Measurements from ENCODE around the gene KCNMA1.

Gene KCNMA1

GRCh38 chr10:76975126-76975525 is 662.5 kb downstream of the KCNMA1 start:
- Histone ChIP-seq H3K36me3 (no peaks in the 10 kb centered on the region), H3K9me3 (no peaks in the 10 kb centered on the region), H3K27me3 (peaks cover 62% of the 10 kb centered on the region), H3K4me3 (ENCODE audit: low read depth in 1 of 2, low read length in 1 of 2) (no peak overlapping the region), H3K4me1 (ENCODE audit: control insufficient read depth in 1 of 2, insufficient read depth in 1 of 2, low read depth in 1 of 2, low read length in 1 of 2) (no peaks in the 10 kb centered on the region), H3K27ac (no peak overlapping the region)
- TF ChIP-seq CTCF (IDR thresholded peaks at IDR 0.05): no peak

DNA sequence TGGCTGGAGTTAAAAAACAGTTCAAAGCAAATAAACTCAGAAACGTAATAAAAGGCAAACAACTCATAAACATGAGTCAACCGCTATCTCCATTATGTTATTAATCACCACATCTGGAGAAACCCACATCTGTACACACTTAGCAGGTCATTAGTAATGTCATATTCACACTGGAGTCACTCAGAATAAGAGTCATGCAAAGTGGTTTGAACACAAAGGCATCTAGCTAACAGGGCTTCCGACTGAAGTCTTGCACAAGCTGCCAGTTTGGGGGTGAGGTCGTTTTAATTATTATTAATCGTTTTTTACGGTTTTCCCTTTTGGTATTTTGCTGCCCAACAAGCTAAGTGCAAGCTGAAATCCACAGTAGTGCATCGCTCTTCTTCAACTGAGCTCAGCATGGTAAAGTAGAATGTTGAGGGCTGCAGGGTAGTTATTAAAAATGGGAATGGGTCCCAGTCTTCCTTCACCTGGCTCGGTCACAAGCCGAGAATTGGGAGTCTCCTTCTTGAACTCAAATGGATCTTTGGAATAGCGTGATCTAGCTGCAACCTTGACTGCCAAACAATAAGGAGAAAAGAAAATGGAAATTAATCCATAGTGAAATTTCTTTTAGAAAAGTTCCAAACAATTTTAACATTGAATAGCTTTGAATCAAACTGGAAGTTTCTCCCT is 663.5 kb downstream of the KCNMA1 start:
- Histone ChIP-seq H3K36me3 (no peaks in the 10 kb centered on the region), H3K4me1 (ENCODE audit: control insufficient read depth in 1 of 2, insufficient read depth in 1 of 2, low read depth in 1 of 2, low read length in 1 of 2) (no peaks in the 10 kb centered on the region), H3K27ac (no peak overlapping the region), H3K9me3 (no peaks in the 10 kb centered on the region), H3K4me3 (ENCODE audit: low read depth in 1 of 2, low read length in 1 of 2) (no peak overlapping the region), H3K27me3 (peaks cover 53% of the 10 kb centered on the region)
- no peak for TF ChIP-seq CTCF (IDR thresholded peaks at IDR 0.05)

GRCh38 chr10:76973091-76974016 is 664.3 kb downstream of the KCNMA1 start:
- Histone ChIP-seq H3K27ac (no peak overlapping the region), H3K9me3 (no peaks in the 10 kb centered on the region), H3K4me1 (ENCODE audit: control insufficient read depth in 1 of 2, insufficient read depth in 1 of 2, low read depth in 1 of 2, low read length in 1 of 2) (no peaks in the 10 kb centered on the region), H3K4me3 (ENCODE audit: low read depth in 1 of 2, low read length in 1 of 2) (no peak overlapping the region), H3K27me3 (peaks cover 45% of the 10 kb centered on the region), H3K36me3 (no peaks in the 10 kb centered on the region)
- no peak for TF ChIP-seq CTCF (IDR thresholded peaks at IDR 0.05)

DNA sequence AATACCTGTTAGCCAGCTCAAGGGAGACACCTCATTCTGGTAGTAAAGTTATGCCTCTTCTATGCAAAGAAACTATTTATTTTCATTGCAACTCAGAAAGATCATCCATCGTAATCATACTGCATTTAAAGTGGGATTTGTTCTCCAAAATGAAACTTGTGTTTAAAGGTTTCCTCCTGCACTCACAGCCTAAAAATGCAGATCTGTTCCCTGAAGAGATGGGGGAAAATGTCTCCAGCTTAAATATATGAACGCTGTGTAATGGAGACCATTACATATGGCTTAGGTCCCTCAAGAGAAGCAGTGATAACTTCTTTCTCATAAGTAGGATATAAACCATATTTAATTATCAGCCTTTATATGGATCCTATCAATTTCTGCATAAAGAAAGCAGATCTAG is 665.1 kb downstream of the KCNMA1 start:
- Histone ChIP-seq H3K27me3 (peaks cover 41% of the 10 kb centered on the region), H3K4me3 (ENCODE audit: low read depth in 1 of 2, low read length in 1 of 2) (no peak overlapping the region), H3K36me3 (no peaks in the 10 kb centered on the region), H3K27ac (no peak overlapping the region), H3K4me1 (ENCODE audit: control insufficient read depth in 1 of 2, insufficient read depth in 1 of 2, low read depth in 1 of 2, low read length in 1 of 2) (no peaks in the 10 kb centered on the region), H3K9me3 (no peaks in the 10 kb centered on the region)
- TF ChIP-seq CTCF (IDR thresholded peaks at IDR 0.05): no peak

DNA sequence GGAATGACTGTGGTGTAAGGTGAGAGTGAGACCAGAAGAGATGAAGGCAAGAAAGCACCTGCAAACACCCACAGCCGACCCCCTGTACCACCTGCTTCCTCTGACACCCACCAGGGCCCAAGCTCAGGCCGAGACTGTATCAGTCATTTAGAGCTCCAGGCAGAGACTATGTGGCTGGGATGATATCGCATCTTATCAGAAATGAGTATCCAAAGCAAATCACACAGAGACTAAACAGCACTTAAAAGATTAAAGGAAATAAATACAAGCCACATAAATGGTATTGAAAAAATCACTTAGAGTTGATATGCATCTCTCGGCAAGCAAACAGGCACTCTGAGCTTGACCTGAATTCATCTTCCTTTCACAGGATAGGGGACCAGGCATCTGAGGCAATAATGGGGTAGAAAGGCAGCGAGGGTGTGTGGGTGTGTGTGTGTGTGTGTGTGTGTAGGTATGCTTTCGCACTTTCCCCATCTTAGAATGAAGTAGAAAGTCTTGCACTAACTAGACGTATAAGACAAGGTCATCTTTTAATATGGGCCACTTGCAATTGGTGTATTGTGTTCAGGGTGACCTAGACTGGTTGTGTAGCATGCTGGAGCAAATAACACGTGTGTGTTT is 665.9 kb downstream of the KCNMA1 start:
- no peaks in the 10 kb centered on the region for H3K9me3 ChIP-seq
- no peaks in the 10 kb centered on the region for H3K4me1 ChIP-seq (ENCODE audit: control insufficient read depth in 1 of 2, insufficient read depth in 1 of 2, low read depth in 1 of 2, low read length in 1 of 2)
- no peak overlapping the region for H3K4me3 ChIP-seq (ENCODE audit: low read depth in 1 of 2, low read length in 1 of 2)
- H3K27ac ChIP-seq: no peak overlapping the region
- TF ChIP-seq CTCF (IDR thresholded peaks at IDR 0.05): no peak
- H3K27me3 ChIP-seq: peaks cover 32% of the 10 kb centered on the region
- H3K36me3 ChIP-seq: no peaks in the 10 kb centered on the region
